Cardiac fibroblast (primary cell): ENCODE measurements around the gene NAA40.
"Not testable (repeated sequence)": the region's sequence is repeated elsewhere in the genome, so short reads cannot be mapped to it uniquely, and the experiment has no call there.

Experiments used
- DNase-seq, 2 donors: peaks; one replicate each; pipeline versions ENCODE4 v3.0.0 to v3.0.0-alpha.2; 2010; ENCODE audit warnings: low read depth in 2 of 2
- H3K4me3 ChIP-seq, 2 donors: replicated peaks in 1 of 2; 1 replicate in 1 of 2; 2 replicates in 1 of 2; pipeline ENCODE4 v1.5.1; 2011; ENCODE audit warnings: low read depth in 2 of 2, low read length in 2 of 2, mild to moderate bottlenecking in 2 of 2, moderate library complexity in 1 of 2
- CTCF ChIP-seq: IDR thresholded peaks from one replicate; pipeline ENCODE4 v1.5.1; 2011; ENCODE audit warnings: low read depth, mild to moderate bottlenecking, low read length, inconsistent platforms

Gene NAA40

GRCh38 chr11:63969461-63969860 is 30.7 kb downstream of the NAA40 start:
- DNase-seq: no peak
- H3K4me3 ChIP-seq: no peak overlapping the region
- TF ChIP-seq CTCF: no peak

GRCh38 chr11:63970902-63971301 is 32.1 kb downstream of the NAA40 start:
- no peak for TF ChIP-seq CTCF
- DNase-seq: no peak
- no peak overlapping the region for H3K4me3 ChIP-seq

DNA sequence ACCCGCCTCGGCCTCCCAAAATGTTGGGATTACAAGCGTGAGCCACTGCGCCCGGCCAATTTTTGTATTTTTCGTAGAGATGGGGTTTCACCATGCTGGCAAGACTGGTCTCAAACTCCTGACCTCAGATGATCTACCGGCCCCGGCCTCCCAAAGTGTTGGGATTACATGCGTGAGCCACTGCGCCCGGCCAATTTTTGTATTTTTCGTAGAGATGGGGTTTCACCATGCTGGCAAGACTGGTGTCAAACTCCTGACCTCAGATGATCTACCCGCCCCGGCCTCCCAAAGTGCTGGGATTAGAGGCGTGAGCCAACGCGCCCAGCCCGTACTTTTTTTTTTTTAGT is 35.1 kb downstream of the NAA40 start:
- DNase-seq, H3K4me3 ChIP-seq: not testable (repeated sequence)

DNA sequence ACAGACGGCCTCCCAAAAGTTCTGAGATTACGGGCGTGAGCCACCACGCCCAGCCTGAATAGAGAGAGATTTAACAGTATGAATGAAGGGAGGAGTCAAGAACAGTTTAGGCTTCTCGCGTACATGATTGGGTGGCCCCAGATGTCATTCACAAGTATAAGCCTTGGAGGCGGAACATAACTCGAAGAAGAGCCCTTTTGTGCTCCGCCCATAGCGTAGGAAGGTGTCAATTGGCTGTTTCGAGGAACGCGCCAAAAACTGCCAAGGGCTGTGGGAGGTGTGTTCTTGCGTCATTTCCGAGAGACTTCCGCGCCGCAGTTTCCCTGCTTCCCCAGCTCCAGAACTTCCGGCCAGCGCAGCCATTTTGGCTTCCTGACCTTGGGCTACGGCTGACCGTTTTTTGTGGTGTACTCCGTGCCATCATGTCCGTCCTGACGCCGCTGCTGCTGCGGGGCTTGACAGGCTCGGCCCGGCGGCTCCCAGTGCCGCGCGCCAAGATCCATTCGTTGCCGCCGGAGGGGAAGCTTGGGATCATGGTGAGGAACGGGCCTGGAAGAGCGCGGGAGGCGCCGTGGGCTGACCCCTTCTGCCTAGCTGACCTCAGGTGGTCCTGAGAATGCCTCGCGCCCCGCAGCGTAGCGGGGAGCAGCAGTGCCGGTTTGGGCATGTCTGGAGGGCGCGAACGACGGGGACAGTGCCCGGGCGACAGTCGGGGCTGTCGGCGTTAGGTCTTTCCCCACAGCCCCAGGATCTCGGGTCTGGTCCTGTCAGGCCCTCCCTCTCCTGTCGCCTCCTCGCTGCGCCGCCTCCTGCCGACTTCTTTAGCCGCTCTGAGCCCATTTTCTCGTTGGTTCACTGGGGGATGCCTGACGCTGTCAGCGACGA is 35.7 kb downstream of the NAA40 start, which contains the start of gene COX8A:
Gene COX8A (plus strand): TSS at position 362 of the 885 bp plus-strand sequence. CDS start 61 bp downstream, at position 423.
- peak within 1 kb of the TSS; percentile 89 to 100 for H3K4me3 ChIP-seq
- DNase-seq: peak; percentile 100
- TF ChIP-seq CTCF: no peak

DNA sequence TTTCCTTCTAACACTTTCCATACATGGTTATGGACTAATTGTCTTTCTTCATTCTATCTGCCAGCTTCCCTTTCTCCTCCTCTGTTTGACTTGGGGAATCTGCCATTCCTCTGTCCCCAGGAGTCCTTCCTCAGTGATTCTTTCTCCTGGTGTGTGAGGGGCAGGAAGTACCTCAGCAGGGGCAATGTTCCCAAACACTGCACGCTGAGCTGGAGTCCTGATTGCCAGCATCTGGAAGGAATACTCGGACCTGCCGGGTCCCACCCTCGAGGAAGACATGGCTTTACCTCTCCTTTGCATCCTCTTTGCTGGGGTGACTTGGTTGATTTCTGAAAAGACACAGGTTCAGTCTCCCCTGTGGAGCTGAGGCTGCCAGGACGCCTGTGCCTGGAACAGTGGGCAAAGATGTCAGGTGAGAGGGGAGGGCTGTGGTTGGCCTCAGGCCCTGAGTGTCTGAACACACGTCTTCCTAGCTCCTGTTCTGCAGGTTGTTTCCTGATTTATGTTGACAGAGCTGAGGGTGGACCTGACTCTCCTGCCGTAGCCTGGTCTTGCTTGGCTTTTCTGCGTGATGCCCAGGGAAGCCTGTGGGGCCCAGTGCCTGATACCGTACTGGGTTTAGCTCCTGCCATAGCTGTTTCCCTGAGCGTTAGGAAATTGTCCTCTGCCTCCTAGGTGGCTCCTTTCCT is 39.9 kb downstream of the NAA40 start:
- no peak overlapping the region for H3K4me3 ChIP-seq
- no peak for TF ChIP-seq CTCF
- DNase-seq: no peak

DNA sequence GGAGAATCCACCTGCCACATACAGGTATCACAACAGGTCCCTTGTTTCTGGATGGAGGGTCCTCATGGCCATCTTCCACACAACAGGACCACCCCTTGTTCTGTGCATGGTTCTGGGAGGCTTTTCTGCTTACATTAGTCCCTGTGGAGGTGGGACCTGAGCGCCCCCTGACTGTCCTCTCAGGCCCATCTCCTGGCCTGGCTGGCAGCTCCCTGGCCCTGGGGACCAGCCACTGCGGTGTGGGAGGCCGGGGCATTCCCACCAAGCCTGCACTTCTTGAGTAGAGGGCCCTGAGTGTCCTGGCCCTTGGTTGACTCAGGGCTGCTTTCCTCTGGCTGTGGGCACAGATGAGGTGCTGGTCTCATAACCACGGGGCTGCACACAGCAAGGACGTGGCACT is 40.6 kb downstream of the NAA40 start:
- DNase-seq: no peak
- H3K4me3 ChIP-seq: no peak overlapping the region
- no peak for TF ChIP-seq CTCF

DNA sequence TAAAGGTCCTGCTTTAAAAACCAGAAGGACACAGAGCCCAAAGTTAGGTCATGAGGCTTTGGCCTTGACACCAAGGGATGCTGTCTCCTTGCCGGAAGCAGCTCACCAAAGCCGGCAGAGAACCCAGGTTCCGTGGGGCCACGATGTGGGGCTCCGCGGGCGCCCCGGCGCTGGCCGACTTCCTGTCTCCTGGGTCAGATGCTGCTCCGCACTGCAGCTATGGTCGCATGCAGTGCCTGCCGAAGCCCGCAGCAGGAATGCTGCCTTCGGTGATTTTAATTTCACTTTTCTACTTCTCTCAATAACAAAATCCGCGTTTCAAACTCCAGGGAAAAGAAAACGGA is 47.0 kb downstream of the NAA40 start:
- DNase-seq: no peak
- peak overlapping the region; percentile 98 to 99 for H3K4me3 ChIP-seq
- no peak for TF ChIP-seq CTCF
